Fibroblast of upper back skin (primary cell): ENCODE data around the gene RUFY4.

Source experiments
- DNase-seq: peaks from one replicate; pipeline ENCODE4 v3.0.0-alpha.2; 2013

The RUFY4 gene

GRCh38 chr2:218063896-218064295 lies 5.2 kb upstream of the RUFY4 start:
- no peak for DNase-seq

- no peak for DNase-seq
Observed at GRCh38 chr2:218065239-218066006, 3.6 kb upstream of the RUFY4 start.

GRCh38 chr2:218066926-218067515 lies 2.0 kb upstream of the RUFY4 start:
- DNase-seq = no peak

- DNase-seq = no peak
Observed at GRCh38 chr2:218067523-218067922, 1.5 kb upstream of the RUFY4 start.

GRCh38 chr2:218069606-218070300 lies 700 bp downstream of the RUFY4 start:
- no peak for DNase-seq

GRCh38 chr2:218070587-218070986 lies 1.5 kb downstream of the RUFY4 start:
- DNase-seq = no peak

- DNase-seq = no peak
Observed at GRCh38 chr2:218071218-218071937, 2.3 kb downstream of the RUFY4 start.

GRCh38 chr2:218072002-218072401 lies 2.9 kb downstream of the RUFY4 start:
- DNase-seq = no peak

- DNase-seq = no peak
Observed at GRCh38 chr2:218072478-218073024, 3.5 kb downstream of the RUFY4 start.

- no peak for DNase-seq
Observed at GRCh38 chr2:218073185-218073584, 4.1 kb downstream of the RUFY4 start.

GRCh38 chr2:218074031-218074430 lies 5.0 kb downstream of the RUFY4 start:
- peak; percentile 18 for DNase-seq

- no peak for DNase-seq
Observed at GRCh38 chr2:218075975-218076811, 7.1 kb downstream of the RUFY4 start.

GRCh38 chr2:218077464-218078216 lies 8.6 kb downstream of the RUFY4 start:
- no peak for DNase-seq

GRCh38 chr2:218079943-218080913 lies 11.2 kb downstream of the RUFY4 start:
- DNase-seq = peak; percentile 2

GRCh38 chr2:218081063-218081462 lies 12.0 kb downstream of the RUFY4 start:
- DNase-seq = no peak

- peak; percentile 97 for DNase-seq
Observed at GRCh38 chr2:218081695-218082094, 12.6 kb downstream of the RUFY4 start.

GRCh38 chr2:218082586-218083351 lies 13.7 kb downstream of the RUFY4 start:
- DNase-seq = peak; percentile 1

- no peak for DNase-seq
Observed at GRCh38 chr2:218083352-218083676, 14.3 kb downstream of the RUFY4 start.

GRCh38 chr2:218086478-218086877 lies 17.4 kb downstream of the RUFY4 start:
- no peak for DNase-seq
